ENCODE results near the gene GTF2H3.

Gene GTF2H3

GRCh38 chr12:123675436-123675835 lies 41.8 kb downstream of the GTF2H3 start:
- Histone ChIP-seq H3K36me3 (ENCODE audit: insufficient read depth, low read length) (no peaks in the 10 kb centered on the region), H2AFZ (ENCODE audit: low read length) (no peak overlapping the region), H3K9ac (ENCODE audit: low read depth, low read length, poor library complexity, severe bottlenecking) (no peak overlapping the region), H4K20me1 (ENCODE audit: insufficient read depth, low read length, poor library complexity, severe bottlenecking) (no peaks in the 10 kb centered on the region), H3K4me3 (ENCODE audit: low read length, poor library complexity, severe bottlenecking) (no peak overlapping the region), H3K4me2 (ENCODE audit: low read depth, low read length, poor library complexity, severe bottlenecking) (no peak overlapping the region), H3K27me3 (ENCODE audit: insufficient read depth, low read length, poor library complexity, severe bottlenecking) (no peaks in the 10 kb centered on the region), H3F3A (ENCODE audit: low read depth) (no peaks in the 10 kb centered on the region), H3K79me2 (ENCODE audit: insufficient read depth, low read length) (no peaks in the 10 kb centered on the region), H3K9me3 (ENCODE audit: insufficient read depth, low read depth, low read length) (no peaks in the 10 kb centered on the region), H3K9me2 (replicated peaks; ENCODE audit: low read depth, low read length) (no peaks in the 10 kb centered on the region), H3K4me1 (ENCODE audit: insufficient read depth, low read length, poor library complexity, severe bottlenecking) (peaks cover 6% of the 10 kb centered on the region)
- no peak for TF ChIP-seq EZH2phosphoT487 (IDR thresholded peaks at IDR 0.05; ENCODE audit: borderline replicate concordance)
- TF ChIP-seq CTCF (conservative IDR thresholded peaks at IDR 0.05; ENCODE audit: low read length), result no peak

- Histone ChIP-seq H4K20me1 (ENCODE audit: insufficient read depth, low read length, poor library complexity, severe bottlenecking) (no peaks in the 10 kb centered on the region), H3K36me3 (ENCODE audit: insufficient read depth, low read length) (no peaks in the 10 kb centered on the region), H3K4me2 (ENCODE audit: low read depth, low read length, poor library complexity, severe bottlenecking) (no peak overlapping the region), H3K9me2 (replicated peaks; ENCODE audit: low read depth, low read length) (no peaks in the 10 kb centered on the region), H3K27me3 (ENCODE audit: insufficient read depth, low read length, poor library complexity, severe bottlenecking) (no peaks in the 10 kb centered on the region), H3K4me3 (ENCODE audit: low read length, poor library complexity, severe bottlenecking) (no peak overlapping the region), H3K9ac (ENCODE audit: low read depth, low read length, poor library complexity, severe bottlenecking) (no peak overlapping the region), H3K79me2 (ENCODE audit: insufficient read depth, low read length) (no peaks in the 10 kb centered on the region), H3K9me3 (ENCODE audit: insufficient read depth, low read depth, low read length) (no peaks in the 10 kb centered on the region), H3F3A (ENCODE audit: low read depth) (no peaks in the 10 kb centered on the region), H2AFZ (ENCODE audit: low read length) (no peak overlapping the region), H3K4me1 (ENCODE audit: insufficient read depth, low read length, poor library complexity, severe bottlenecking) (no peaks in the 10 kb centered on the region)
- TF ChIP-seq EZH2phosphoT487 (IDR thresholded peaks at IDR 0.05; ENCODE audit: borderline replicate concordance) (no peak), CTCF (conservative IDR thresholded peaks at IDR 0.05; ENCODE audit: low read length) (no peak)
Measured at GRCh38 chr12:123676616-123677320, 43.1 kb downstream of the GTF2H3 start.

GRCh38 chr12:123678981-123679380 lies 45.4 kb downstream of the GTF2H3 start:
- no peaks in the 10 kb centered on the region for H3K36me3 ChIP-seq (ENCODE audit: insufficient read depth, low read length)

More at GRCh38 chr12:123678981-123679380, 45.4 kb downstream of the GTF2H3 start:
- no peak overlapping the region for H3K4me2 ChIP-seq (ENCODE audit: low read depth, low read length, poor library complexity, severe bottlenecking)
- no peaks in the 10 kb centered on the region for H3F3A ChIP-seq (ENCODE audit: low read depth)
- H3K9me3 ChIP-seq (ENCODE audit: insufficient read depth, low read depth, low read length), result no peaks in the 10 kb centered on the region
- TF ChIP-seq EZH2phosphoT487 (IDR thresholded peaks at IDR 0.05; ENCODE audit: borderline replicate concordance) (no peak), CTCF (conservative IDR thresholded peaks at IDR 0.05; ENCODE audit: low read length) (no peak)
- no peaks in the 10 kb centered on the region for H3K4me1 ChIP-seq (ENCODE audit: insufficient read depth, low read length, poor library complexity, severe bottlenecking)
- no peaks in the 10 kb centered on the region for H3K27me3 ChIP-seq (ENCODE audit: insufficient read depth, low read length, poor library complexity, severe bottlenecking)
- H3K9me2 ChIP-seq (replicated peaks; ENCODE audit: low read depth, low read length), result no peaks in the 10 kb centered on the region
- H3K4me3 ChIP-seq (ENCODE audit: low read length, poor library complexity, severe bottlenecking), result no peak overlapping the region
- H4K20me1 ChIP-seq (ENCODE audit: insufficient read depth, low read length, poor library complexity, severe bottlenecking), result no peaks in the 10 kb centered on the region
- no peak overlapping the region for H2AFZ ChIP-seq (ENCODE audit: low read length)
- H3K79me2 ChIP-seq (ENCODE audit: insufficient read depth, low read length), result no peaks in the 10 kb centered on the region
- H3K9ac ChIP-seq (ENCODE audit: low read depth, low read length, poor library complexity, severe bottlenecking), result no peak overlapping the region
